ENCODE measurements around the gene AKNA.

AKNA gene

GRCh38 chr9:114338187-114338586 lies 49.6 kb downstream of the AKNA start:
- H2BK5ac ChIP-seq (ENCODE audit: low read length), result no peak overlapping the region
- no peak overlapping the region for H2BK15ac ChIP-seq (ENCODE audit: low read length)
- H2BK120ac ChIP-seq (ENCODE audit: low read depth, low read length), result no peak overlapping the region
- no CpG with 5 or more reads among the region's 2 CpGs for WGBS, 2 donors (ENCODE audit: extremely low coverage in 2 of 2, insufficient read length in 2 of 2, insufficient replicate concordance in 1 of 2)
- H3K27ac ChIP-seq (replicated peaks; ENCODE audit: low read length), result no peak overlapping the region
- H3K9me3 ChIP-seq (replicated peaks in 1 of 2; ENCODE audit: control insufficient read depth in 2 of 2, insufficient read depth in 1 of 2, low read depth in 1 of 2, low read length in 2 of 2), result no peaks in the 10 kb centered on the region
- H3K27me3 ChIP-seq (ENCODE audit: control insufficient read depth in 3 of 3, insufficient read depth in 3 of 3, low read depth in 1 of 3, low read length in 3 of 3), result no peaks in the 10 kb centered on the region
- H3K9ac ChIP-seq (ENCODE audit: low read depth, low read length, poor library complexity), result no peak overlapping the region
- DNase-seq (ENCODE audit: low spot score), result no peak
- H3K79me1 ChIP-seq (ENCODE audit: low read depth, low read length), result no peaks in the 10 kb centered on the region
- no peak overlapping the region for H2AFZ ChIP-seq (ENCODE audit: low read length)
- no peak overlapping the region for H4K8ac ChIP-seq (ENCODE audit: low read depth, low read length)
- no peak overlapping the region for H2AK5ac ChIP-seq (ENCODE audit: low read depth, low read length)
- no peak overlapping the region for H3K18ac ChIP-seq (ENCODE audit: low read length)
- no peak overlapping the region for H3K4me3 ChIP-seq (ENCODE audit: low read length in 2 of 2)
- no peaks in the 10 kb centered on the region for H3K4me1 ChIP-seq (ENCODE audit: control insufficient read depth in 2 of 2, insufficient read depth in 1 of 2, low read depth in 1 of 2, low read length in 2 of 2)
- peaks cover 19 to 53% of the 10 kb centered on the region in 2 donors for H3K36me3 ChIP-seq (replicated peaks in 1 of 2; ENCODE audit: control insufficient read depth in 2 of 2, insufficient read depth in 2 of 2, low read length in 2 of 2)
- no peak overlapping the region for H4K91ac ChIP-seq (ENCODE audit: low read depth, low read length, poor library complexity)
- no peak overlapping the region for H3K4ac ChIP-seq (ENCODE audit: low read length)
- H2BK12ac ChIP-seq (ENCODE audit: low read length), result peak overlapping the region; percentile 6
- H3K4me2 ChIP-seq (ENCODE audit: insufficient read depth, low read length, poor library complexity, severe bottlenecking), result no peak overlapping the region
- no peak overlapping the region for H3K14ac ChIP-seq (ENCODE audit: low read length)
- no peak overlapping the region for H3K23ac ChIP-seq (ENCODE audit: low read depth, low read length, poor library complexity)

DNA sequence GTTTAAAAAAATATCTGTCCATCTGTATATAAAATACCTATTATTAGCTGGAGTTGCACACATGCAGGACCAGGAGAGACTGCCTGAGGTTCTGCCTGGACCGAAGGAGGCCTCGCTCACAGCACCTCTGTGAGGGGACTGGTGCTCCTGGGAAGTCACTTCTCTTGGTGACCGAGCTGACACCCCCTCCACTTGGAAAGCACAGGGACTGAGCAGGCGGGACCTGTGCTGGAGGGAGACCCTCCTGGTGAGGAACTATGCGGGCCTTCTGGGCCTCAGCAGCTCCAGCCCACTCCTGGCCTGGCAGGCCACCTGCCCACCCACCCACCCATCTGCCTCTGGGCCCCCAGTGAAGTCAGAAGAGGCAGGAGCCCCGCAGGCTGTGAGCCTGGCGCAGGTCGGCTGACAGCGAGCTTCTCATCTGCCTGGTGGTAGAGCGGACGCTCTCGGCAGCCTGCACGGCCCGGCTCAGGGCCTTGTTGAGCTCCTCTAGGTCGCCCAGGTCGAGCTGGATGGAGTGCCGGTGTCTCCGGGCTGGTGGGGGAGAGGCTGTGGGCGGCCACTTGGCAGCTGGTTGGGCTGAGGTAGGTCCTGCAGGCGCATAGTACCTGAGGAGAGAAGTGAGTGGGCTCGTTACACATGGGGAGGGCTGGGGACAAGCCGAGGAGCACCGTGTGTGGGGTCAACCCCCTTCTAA lies 50.9 kb downstream of the AKNA start:
- Histone ChIP-seq H3K9me3 (replicated peaks in 1 of 2; ENCODE audit: control insufficient read depth in 2 of 2, insufficient read depth in 1 of 2, low read depth in 1 of 2, low read length in 2 of 2) (no peaks in the 10 kb centered on the region), H3K4me3 (ENCODE audit: low read length in 2 of 2) (no peak overlapping the region)
- no CpG with 5 or more reads among the region's 23 CpGs for WGBS, 2 donors (ENCODE audit: extremely low coverage in 2 of 2, insufficient read length in 2 of 2, insufficient replicate concordance in 1 of 2)

DNA sequence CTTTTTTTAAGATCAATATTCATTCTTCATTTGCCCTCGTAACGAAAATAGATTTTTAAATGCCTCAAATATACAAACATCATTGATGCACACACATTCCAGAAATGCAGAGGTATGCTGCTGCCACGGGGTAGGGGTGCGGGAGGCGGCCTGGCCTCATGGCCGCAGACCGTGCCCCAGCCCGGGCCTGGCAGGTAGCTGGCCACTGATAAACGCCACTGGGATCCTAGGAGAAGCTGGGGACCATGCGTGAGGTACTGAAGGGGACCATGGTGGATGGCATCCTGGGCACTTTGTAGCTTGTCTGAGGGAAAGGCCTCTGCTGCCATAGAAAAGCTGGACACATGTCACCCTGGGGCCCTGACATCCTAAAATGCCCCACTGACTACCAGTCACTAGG lies 51.6 kb downstream of the AKNA start:
- WGBS, 2 donors (ENCODE audit: extremely low coverage in 2 of 2, insufficient read length in 2 of 2, insufficient replicate concordance in 1 of 2), result no CpG with 5 or more reads among the region's 10 CpGs

More for the DNA sequence above, 50.9 kb downstream of the AKNA start:
- no peak overlapping the region for H2AK5ac ChIP-seq (ENCODE audit: low read depth, low read length)
- no peak overlapping the region for H3K9ac ChIP-seq (ENCODE audit: low read depth, low read length, poor library complexity)
- no peak overlapping the region for H2BK5ac ChIP-seq (ENCODE audit: low read length)
- H2AFZ ChIP-seq (ENCODE audit: low read length), result no peak overlapping the region
- H3K27me3 ChIP-seq (ENCODE audit: control insufficient read depth in 3 of 3, insufficient read depth in 3 of 3, low read depth in 1 of 3, low read length in 3 of 3), result no peaks in the 10 kb centered on the region
- no peak overlapping the region for H4K8ac ChIP-seq (ENCODE audit: low read depth, low read length)
- H2BK12ac ChIP-seq (ENCODE audit: low read length), result no peak overlapping the region
- no peak overlapping the region for H2BK15ac ChIP-seq (ENCODE audit: low read length)
- no peak overlapping the region for H3K4me2 ChIP-seq (ENCODE audit: insufficient read depth, low read length, poor library complexity, severe bottlenecking)
- no peak overlapping the region for H3K18ac ChIP-seq (ENCODE audit: low read length)
- no peak overlapping the region for H3K4ac ChIP-seq (ENCODE audit: low read length)
- H3K27ac ChIP-seq (replicated peaks; ENCODE audit: low read length), result no peak overlapping the region
- H3K79me1 ChIP-seq (ENCODE audit: low read depth, low read length), result no peaks in the 10 kb centered on the region
- H2BK120ac ChIP-seq (ENCODE audit: low read depth, low read length), result no peak overlapping the region
- no peak overlapping the region for H3K23ac ChIP-seq (ENCODE audit: low read depth, low read length, poor library complexity)
- no peak overlapping the region for H3K14ac ChIP-seq (ENCODE audit: low read length)
- peaks cover 16 to 46% of the 10 kb centered on the region in 2 donors for H3K36me3 ChIP-seq (replicated peaks in 1 of 2; ENCODE audit: control insufficient read depth in 2 of 2, insufficient read depth in 2 of 2, low read length in 2 of 2)
- no peak for DNase-seq (ENCODE audit: low spot score)
- H3K4me1 ChIP-seq (ENCODE audit: control insufficient read depth in 2 of 2, insufficient read depth in 1 of 2, low read depth in 1 of 2, low read length in 2 of 2), result no peaks in the 10 kb centered on the region
- no peak overlapping the region for H4K91ac ChIP-seq (ENCODE audit: low read depth, low read length, poor library complexity)

DNA sequence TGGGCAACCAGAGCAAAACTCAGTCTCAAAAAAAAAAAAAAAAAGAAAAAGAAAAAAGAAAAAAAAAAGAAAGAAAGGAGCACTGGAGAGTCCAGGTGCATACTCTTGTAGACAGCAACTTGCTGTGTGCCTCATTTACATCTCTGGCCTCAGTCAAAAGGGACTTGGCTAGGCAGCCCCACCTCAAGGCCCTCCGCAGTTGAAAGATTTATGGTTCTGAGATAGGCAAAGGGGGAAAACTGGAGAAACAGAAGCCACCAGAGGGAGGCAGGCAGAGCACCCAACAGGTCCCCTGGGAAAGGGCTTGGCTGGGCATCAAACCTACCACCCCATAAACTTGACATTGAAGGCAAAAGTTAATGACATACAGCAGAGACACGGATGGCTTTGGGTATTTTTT lies 52.0 kb downstream of the AKNA start:
- Histone ChIP-seq H2BK5ac (ENCODE audit: low read length) (no peak overlapping the region), H4K8ac (ENCODE audit: low read depth, low read length) (no peak overlapping the region), H3K9ac (ENCODE audit: low read depth, low read length, poor library complexity) (no peak overlapping the region), H3K36me3 (replicated peaks in 1 of 2; ENCODE audit: control insufficient read depth in 2 of 2, insufficient read depth in 2 of 2, low read length in 2 of 2) (peaks cover 12 to 35% of the 10 kb centered on the region in 2 donors), H2BK15ac (ENCODE audit: low read length) (no peak overlapping the region), H2AK5ac (ENCODE audit: low read depth, low read length) (no peak overlapping the region), H3K23ac (ENCODE audit: low read depth, low read length, poor library complexity) (no peak overlapping the region), H2BK120ac (ENCODE audit: low read depth, low read length) (no peak overlapping the region), H3K4me1 (ENCODE audit: control insufficient read depth in 2 of 2, insufficient read depth in 1 of 2, low read depth in 1 of 2, low read length in 2 of 2) (no peaks in the 10 kb centered on the region), H3K27ac (replicated peaks; ENCODE audit: low read length) (no peak overlapping the region), H3K4me3 (ENCODE audit: low read length in 2 of 2) (no peak overlapping the region), H3K14ac (ENCODE audit: low read length) (no peak overlapping the region), H4K91ac (ENCODE audit: low read depth, low read length, poor library complexity) (no peak overlapping the region), H3K4ac (ENCODE audit: low read length) (no peak overlapping the region), H3K4me2 (ENCODE audit: insufficient read depth, low read length, poor library complexity, severe bottlenecking) (peak overlapping the region; percentile 11), H3K18ac (ENCODE audit: low read length) (no peak overlapping the region), H3K79me1 (ENCODE audit: low read depth, low read length) (no peaks in the 10 kb centered on the region), H3K27me3 (ENCODE audit: control insufficient read depth in 3 of 3, insufficient read depth in 3 of 3, low read depth in 1 of 3, low read length in 3 of 3) (no peaks in the 10 kb centered on the region), H2AFZ (ENCODE audit: low read length) (no peak overlapping the region), H2BK12ac (ENCODE audit: low read length) (no peak overlapping the region), H3K9me3 (replicated peaks in 1 of 2; ENCODE audit: control insufficient read depth in 2 of 2, insufficient read depth in 1 of 2, low read depth in 1 of 2, low read length in 2 of 2) (no peaks in the 10 kb centered on the region)
- no peak for DNase-seq (ENCODE audit: low spot score)
- no CpG with 5 or more reads among the region's 2 CpGs for whole genome bisulfite sequencing, 2 donors (ENCODE audit: extremely low coverage in 2 of 2, insufficient read length in 2 of 2, insufficient replicate concordance in 1 of 2)

More for the DNA sequence above, 51.6 kb downstream of the AKNA start:
- Histone ChIP-seq H2AFZ (ENCODE audit: low read length) (no peak overlapping the region), H3K36me3 (replicated peaks in 1 of 2; ENCODE audit: control insufficient read depth in 2 of 2, insufficient read depth in 2 of 2, low read length in 2 of 2) (peaks cover 13 to 39% of the 10 kb centered on the region in 2 donors), H3K4me2 (ENCODE audit: insufficient read depth, low read length, poor library complexity, severe bottlenecking) (no peak overlapping the region), H3K27ac (replicated peaks; ENCODE audit: low read length) (no peak overlapping the region), H4K91ac (ENCODE audit: low read depth, low read length, poor library complexity) (no peak overlapping the region), H2BK5ac (ENCODE audit: low read length) (no peak overlapping the region), H3K9ac (ENCODE audit: low read depth, low read length, poor library complexity) (no peak overlapping the region), H3K23ac (ENCODE audit: low read depth, low read length, poor library complexity) (no peak overlapping the region), H3K79me1 (ENCODE audit: low read depth, low read length) (no peaks in the 10 kb centered on the region), H4K8ac (ENCODE audit: low read depth, low read length) (no peak overlapping the region), H3K4me3 (ENCODE audit: low read length in 2 of 2) (no peak overlapping the region), H3K4me1 (ENCODE audit: control insufficient read depth in 2 of 2, insufficient read depth in 1 of 2, low read depth in 1 of 2, low read length in 2 of 2) (no peaks in the 10 kb centered on the region), H3K18ac (ENCODE audit: low read length) (no peak overlapping the region), H3K27me3 (ENCODE audit: control insufficient read depth in 3 of 3, insufficient read depth in 3 of 3, low read depth in 1 of 3, low read length in 3 of 3) (no peaks in the 10 kb centered on the region), H3K9me3 (replicated peaks in 1 of 2; ENCODE audit: control insufficient read depth in 2 of 2, insufficient read depth in 1 of 2, low read depth in 1 of 2, low read length in 2 of 2) (no peaks in the 10 kb centered on the region), H2AK5ac (ENCODE audit: low read depth, low read length) (no peak overlapping the region), H3K14ac (ENCODE audit: low read length) (no peak overlapping the region), H2BK12ac (ENCODE audit: low read length) (no peak overlapping the region), H3K4ac (ENCODE audit: low read length) (no peak overlapping the region), H2BK15ac (ENCODE audit: low read length) (no peak overlapping the region), H2BK120ac (ENCODE audit: low read depth, low read length) (no peak overlapping the region)
- DNase-seq (ENCODE audit: low spot score), result no peak

All from neuronal stem cell (in vitro differentiated cells).